ENCODE data around the gene ZNF319.

Gene ZNF319

DNA sequence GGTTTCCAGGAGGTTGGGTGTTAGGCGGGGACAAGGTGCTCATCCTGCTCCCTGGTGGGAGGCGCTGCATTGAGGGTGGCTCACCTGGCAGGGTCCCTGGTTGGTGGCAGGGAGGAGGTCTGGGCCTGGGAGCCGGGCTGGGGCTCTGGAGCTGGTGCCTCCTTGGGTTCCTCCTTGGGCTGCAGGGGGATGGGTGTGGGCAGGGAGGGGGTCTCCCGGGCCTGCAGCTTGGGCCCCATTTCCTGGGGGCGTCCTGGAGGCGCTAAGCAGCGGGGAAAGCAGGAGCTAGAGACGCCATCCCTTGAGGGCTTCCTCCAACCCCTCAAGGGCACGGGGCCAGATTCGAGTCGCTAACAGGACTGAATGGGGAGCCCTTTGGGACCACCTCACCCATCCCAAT lies 40.7 kb downstream of the ZNF319 start:
- ChIA-PET CTCF (no interaction called here), POLR2A (ENCODE audit: low non-redundant PET) (no interaction called here)
- no peak for TF ChIP-seq CTCF (conservative IDR thresholded peaks at IDR 0.05; ENCODE audit: low read depth)
- H3K27ac ChIP-seq, result no peak overlapping the region
- DNase-seq (ENCODE audit: low spot score), result no peak

DNA sequence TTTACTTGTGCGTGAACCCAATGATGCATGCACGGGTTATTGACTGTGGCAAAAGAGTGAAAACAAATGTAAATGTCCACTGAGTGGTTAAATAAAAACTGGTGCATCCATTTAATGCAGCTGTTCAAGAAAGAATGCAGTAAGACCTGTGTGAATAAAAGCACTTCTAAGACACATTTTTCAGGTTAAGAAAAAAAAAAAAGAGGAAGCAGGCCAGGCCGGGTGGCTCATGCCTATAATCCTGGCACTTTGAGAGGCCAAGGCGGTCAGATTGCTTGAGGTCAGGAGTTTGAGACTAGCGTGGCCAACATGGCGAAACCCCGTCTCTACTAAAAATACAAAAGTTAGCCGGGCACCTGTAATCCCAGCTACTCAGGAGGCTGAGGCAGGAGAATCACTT lies 41.4 kb downstream of the ZNF319 start:
- ChIA-PET POLR2A (ENCODE audit: low non-redundant PET) (no interaction called here), CTCF (no interaction called here)
- TF ChIP-seq CTCF (conservative IDR thresholded peaks at IDR 0.05; ENCODE audit: low read depth), result no peak
- no peak overlapping the region for H3K27ac ChIP-seq
- DNase-seq (ENCODE audit: low spot score), result no peak

- no peak for TF ChIP-seq CTCF (conservative IDR thresholded peaks at IDR 0.05; ENCODE audit: low read depth)
- DNase-seq (ENCODE audit: low spot score), result no peak
- ChIA-PET CTCF (no interaction called here), POLR2A (ENCODE audit: low non-redundant PET) (no interaction called here)
- no peak overlapping the region for H3K27ac ChIP-seq
These were observed 41.9 kb downstream of the ZNF319 start for GRCh38 chr16:57958544-57958943.

- no peak for DNase-seq (ENCODE audit: low spot score)
- TF ChIP-seq CTCF (conservative IDR thresholded peaks at IDR 0.05; ENCODE audit: low read depth), result no peak
- no peak overlapping the region for H3K27ac ChIP-seq
- POLR2A ChIA-PET (ENCODE audit: low non-redundant PET), result no interaction called here
- CTCF ChIA-PET, result no interaction called here
These were observed 42.6 kb downstream of the ZNF319 start for GRCh38 chr16:57957673-57958392.

- CTCF ChIA-PET, result no interaction called here
- DNase-seq (ENCODE audit: low spot score), result no peak
- POLR2A ChIA-PET (ENCODE audit: low non-redundant PET), result no interaction called here
- no peak overlapping the region for H3K27ac ChIP-seq
- no peak for TF ChIP-seq CTCF (conservative IDR thresholded peaks at IDR 0.05; ENCODE audit: low read depth)
These were observed 43.4 kb downstream of the ZNF319 start for GRCh38 chr16:57956924-57957672.

GRCh38 chr16:57956270-57956808 lies 44.1 kb downstream of the ZNF319 start:
- ChIA-PET CTCF (interaction anchor here (0.6 to 1.3 kb wide), 2 partner anchors 9 to 99 kb away, joined by 3 read pairs; no protein-coding TSS in a partner anchor), POLR2A (ENCODE audit: low non-redundant PET) (no interaction called here)
- no peak for TF ChIP-seq CTCF (conservative IDR thresholded peaks at IDR 0.05; ENCODE audit: low read depth)
- no peak for DNase-seq (ENCODE audit: low spot score)
- peak overlapping the region; percentile 45 for H3K27ac ChIP-seq
